DMS153 treated with DMSO at 0.1 percent for 48 hours (cell line): ENCODE results near the gene MAP3K3.

ENCODE experiments used
- DNase-seq: peaks from one replicate; lab custom pipeline; 2025; ENCODE audit not compliant: unreplicated experiment; lab: John Stamatoyannopoulos, UW

MAP3K3 gene

GRCh38 chr17:63621684-63622573, at the start of gene MAP3K3:
TSS of gene MAP3K3 (plus strand) at chr17:63622417. CDS start at chr17:63622760, 343 bp downstream.
- DNase-seq = peak; percentile 98

- DNase-seq = no peak
These were observed 48.6 kb upstream of the MAP3K3 start for GRCh38 chr17:63573634-63574033.

- no peak for DNase-seq
These were observed 44.0 kb upstream of the MAP3K3 start for GRCh38 chr17:63578027-63578768.

- DNase-seq = no peak
These were observed 43.5 kb upstream of the MAP3K3 start for GRCh38 chr17:63578769-63579111.

- no peak for DNase-seq
These were observed 42.6 kb upstream of the MAP3K3 start for GRCh38 chr17:63579633-63580032.

GRCh38 chr17:63587770-63588169, 34.4 kb upstream of the MAP3K3 start:
- DNase-seq = no peak

GRCh38 chr17:63588797-63589196, 33.4 kb upstream of the MAP3K3 start:
- no peak for DNase-seq

- no peak for DNase-seq
These were observed 32.6 kb upstream of the MAP3K3 start for GRCh38 chr17:63589646-63590045.

GRCh38 chr17:63592797-63593196, 29.4 kb upstream of the MAP3K3 start:
- DNase-seq = no peak

GRCh38 chr17:63595132-63595531, 27.1 kb upstream of the MAP3K3 start:
- no peak for DNase-seq

- DNase-seq = no peak
These were observed 25.2 kb upstream of the MAP3K3 start for GRCh38 chr17:63596856-63597586.

GRCh38 chr17:63598281-63598680, 23.9 kb upstream of the MAP3K3 start:
- no peak for DNase-seq

- peak; percentile 71 for DNase-seq
These were observed 21.4 kb upstream of the MAP3K3 start, which contains the start of gene TACO1 for GRCh38 chr17:63600569-63601438. TSS of gene TACO1 (plus strand) at chr17:63600895. CDS start at chr17:63601084, 189 bp downstream.

- DNase-seq = no peak
These were observed 20.5 kb upstream of the MAP3K3 start for GRCh38 chr17:63601439-63602371.

- no peak for DNase-seq
These were observed 12.2 kb upstream of the MAP3K3 start for GRCh38 chr17:63609816-63610573.

- no peak for DNase-seq
These were observed 11.4 kb upstream of the MAP3K3 start for GRCh38 chr17:63610854-63611253.

- no peak for DNase-seq
These were observed 10.9 kb upstream of the MAP3K3 start for GRCh38 chr17:63611354-63611753.

- DNase-seq = no peak
These were observed 8.6 kb upstream of the MAP3K3 start for GRCh38 chr17:63613663-63614062.

- no peak for DNase-seq
These were observed 961 bp upstream of the MAP3K3 start for GRCh38 chr17:63621229-63621683.
